GM23338 (cell line): ENCODE results near the gene PERM1. TPM values are rescaled to one million over a fixed set of nuclear protein-coding genes. Genes with fewer than 3 reads are reported as not detected.
A peak's percentile ranks its signal among the peaks of the same experiment; 100 is the strongest.
"Not testable (repeated sequence)": the region's sequence is repeated elsewhere in the genome, so short reads cannot be mapped to it uniquely, and the experiment has no call there.

Experiments used
- ATAC-seq: fragments of 200-7000 bp; cut with Tn5 transposase; 3 replicates; pipeline ENCODE4 v1.9.1; 2020
- DNase-seq: peaks from one replicate; pipeline ENCODE4 v3.0.0-alpha.2; 2015; ENCODE audit warnings: low spot score
- H2AFZ ChIP-seq: fragments of 200-600 bp; sonication (generic); 2 replicates; pipeline ENCODE4 v1.8.0; 2016; ENCODE audit warnings: antibody characterized with exemption, mild to moderate bottlenecking, moderate library complexity
- H3F3A ChIP-seq: fragments of 200-600 bp; sonication (generic); replicated peaks from 2 replicates; pipeline ENCODE4 v1.8.0; 2017; ENCODE audit warnings: antibody characterized with exemption, mixed run types, low read depth
- H3K27ac ChIP-seq: fragments of 200-600 bp; sonication (generic); 2 replicates; pipeline ENCODE4 v1.6.1; 2016; ENCODE audit warnings: low read depth
- H3K27me3 ChIP-seq: fragments of 200-600 bp; sonication (generic); 2 replicates; pipeline ENCODE4 v1.8.0; 2016; ENCODE audit warnings: mild to moderate bottlenecking, mixed run types, moderate library complexity; ENCODE audit not compliant: insufficient read depth
- H3K36me3 ChIP-seq: fragments of 200-600 bp; sonication (generic); 2 replicates; pipeline ENCODE4 v1.8.0; 2016; ENCODE audit warnings: mild to moderate bottlenecking; ENCODE audit not compliant: insufficient read depth
- H3K4me1 ChIP-seq: fragments of 200-600 bp; sonication (generic); 2 replicates; pipeline ENCODE4 v1.8.0; 2016; ENCODE audit warnings: mild to moderate bottlenecking, moderate library complexity; ENCODE audit not compliant: insufficient read depth
- H3K4me2 ChIP-seq: fragments of 200-600 bp; sonication (generic); 2 replicates; pipeline ENCODE4 v1.7.1; 2017; ENCODE audit warnings: mixed run types
- H3K4me3 ChIP-seq: fragments of 200-600 bp; sonication (generic); 2 replicates; pipeline ENCODE4 v1.6.1; 2016; ENCODE audit warnings: mixed run types
- H3K79me2 ChIP-seq: fragments of 200-600 bp; sonication (generic); replicated peaks from 2 replicates; pipeline ENCODE4 v1.8.0; 2017; ENCODE audit warnings: mild to moderate bottlenecking; ENCODE audit not compliant: insufficient read depth
- H3K9me2 ChIP-seq: fragments of 200-600 bp; sonication (generic); 2 replicates; pipeline ENCODE4 v1.8.0; 2017; ENCODE audit not compliant: insufficient read depth
- H4K20me1 ChIP-seq: fragments of 200-600 bp; sonication (generic); replicated peaks from 2 replicates; pipeline ENCODE4 v1.8.0; 2017; ENCODE audit warnings: mild to moderate bottlenecking; ENCODE audit not compliant: insufficient read depth
- H3K27ac Mint-ChIP-seq: 2 replicates; pipeline ENCODE4 v1.8.0; 2020; ENCODE audit warnings: inconsistent platforms, mild to moderate bottlenecking, moderate library complexity, mixed read lengths
- H3K27me3 Mint-ChIP-seq: 3 replicates; pipeline ENCODE4 v1.8.0; 2022; ENCODE audit warnings: low read depth, mild to moderate bottlenecking, moderate library complexity, mixed read lengths, inconsistent platforms; ENCODE audit not compliant: insufficient read depth, poor library complexity
- H3K36me3 Mint-ChIP-seq: 3 replicates; pipeline ENCODE4 v1.8.0; 2021; ENCODE audit warnings: low read depth, mild to moderate bottlenecking, inconsistent platforms, moderate library complexity, mixed read lengths
- H3K4me1 Mint-ChIP-seq: 3 replicates; pipeline ENCODE4 v1.8.0; 2020; ENCODE audit warnings: mild to moderate bottlenecking, inconsistent platforms, mixed read lengths
- H3K4me3 Mint-ChIP-seq: 3 replicates; pipeline ENCODE4 v1.8.0; 2021; ENCODE audit warnings: moderate library complexity, mild to moderate bottlenecking, inconsistent platforms, mixed read lengths
- H3K9me3 Mint-ChIP-seq: 3 replicates; pipeline ENCODE4 v1.8.0; 2020; ENCODE audit warnings: moderate library complexity, mild to moderate bottlenecking, inconsistent platforms, mixed read lengths
- CREB1 ChIP-seq: fragments of 250-450 bp; sonication (Bioruptor Pico); IDR thresholded peaks from 2 replicates; pipeline ENCODE4 v1.5.0; 2020; ENCODE audit warnings: low read depth, mild to moderate bottlenecking, moderate library complexity
- CTCF ChIP-seq, 2 experiments: fragments of 200-600 bp in 1 of 2; sonication (generic) in 1 of 2; conservative IDR thresholded peaks; 2 replicates each; pipeline versions ENCODE4 v1.5.1 to v1.6.1; 2016 to 2017; ENCODE audit warnings: antibody characterized with exemption in 2 of 2, low read depth in 2 of 2, mild to moderate bottlenecking in 2 of 2, moderate library complexity in 1 of 2
- POLR2AphosphoS5 ChIP-seq: IDR thresholded peaks from 2 replicates; pipeline ENCODE4 v1.6.1; 2016; ENCODE audit warnings: antibody characterized with exemption, low read depth
- STAT1 ChIP-seq: IDR thresholded peaks from one replicate; pipeline ENCODE4 v1.6.1; 2016; ENCODE audit warnings: antibody characterized with exemption; ENCODE audit not compliant: unreplicated experiment
- ZNF114 ChIP-seq: fragments of 250-450 bp; sonication (Bioruptor Pico); IDR thresholded peaks from 2 replicates; pipeline ENCODE4 v1.5.0; 2020; ENCODE audit warnings: mild to moderate bottlenecking, moderate library complexity
- ZNF331 ChIP-seq: fragments of 250-450 bp; sonication (Bioruptor Pico); IDR thresholded peaks from 2 replicates; pipeline ENCODE4 v1.5.0; 2020; ENCODE audit warnings: low read depth, mild to moderate bottlenecking, moderate library complexity
- ZNF462 ChIP-seq: fragments of 250-450 bp; sonication (Bioruptor Pico); IDR thresholded peaks from 2 replicates; pipeline ENCODE4 v1.5.0; 2020; ENCODE audit warnings: mild to moderate bottlenecking, moderate library complexity
- polyA plus RNA-seq: library from polyadenylated mRNA; unstranded; fragments of >200 nt; fragmentation: Nextera tagmentation; extraction: Ambion mirVana; gene quantifications from 2 replicates; pipeline ENCODE4 v1.2.1, GENCODE V29; 2016
- total RNA-seq: library from RNA; depleted of rRNA; stranded (reverse); fragments of >200 nt; shearing (Covaris generic); gene quantifications from 2 replicates; pipeline ENCODE4 v1.2.3, GENCODE V29; 2014

Gene PERM1
- total and polyA plus RNA-seq, 2 experiments from 2014 or later = 1.1 TPM; not detected in 1

- Histone ChIP-seq H3K4me3 (peak within 1 kb of the TSS; percentile 76), H3K27ac (peak within 1 kb of the TSS; percentile 63), H3F3A (peaks cover 6% of the 10 kb centered on the region), H3K9me2 (no peaks in the 10 kb centered on the region), H4K20me1 (no peaks in the 10 kb centered on the region), H3K79me2 (no peaks in the 10 kb centered on the region), H3K4me2 (peak within 1 kb of the TSS; percentile 60), H3K36me3 (no peaks in the 10 kb centered on the region), H2AFZ (peak within 1 kb of the TSS; percentile 43), H3K27me3 (peaks cover 26% of the 10 kb centered on the region; the same call in 1 of the 2 replicates), H3K4me1 (peaks cover 20% of the 10 kb centered on the region)
- DNase-seq (peak; percentile 93), ATAC-seq (peak; percentile 84)
- Mint-ChIP-seq H3K9me3 (peaks cover 3% of the 10 kb centered on the region; the same call in 1 of the 3 replicates), H3K27ac (peak within 1 kb of the TSS; percentile 92), H3K4me3 (peak within 1 kb of the TSS; percentile 82), H3K36me3 (peaks cover 2% of the 10 kb centered on the region; the same call in 2 of the 3 replicates), H3K27me3 (peaks cover 34% of the 10 kb centered on the region), H3K4me1 (peaks cover 23% of the 10 kb centered on the region; the same call in 2 of the 3 replicates)
- TF ChIP-seq CREB1 (CRISPR knock-in tag) = peak; percentile 77
- peak; percentile 61 for TF ChIP-seq POLR2AphosphoS5
- no peak for TF ChIP-seq ZNF331
These were observed 31.4 kb upstream of the PERM1 start, which contains the start of gene ISG15 for GRCh38 chr1:1013105-1013921. Gene ISG15 (plus strand): TSS chr1:1013497. CDS start chr1:1013574, 77 bp downstream.

GRCh38 chr1:1012736-1013104 lies 30.8 kb upstream of the PERM1 start:
- peaks cover 31% of the 10 kb centered on the region; the same call in 1 of the 2 replicates for H3K27me3 ChIP-seq
- peak overlapping the region; percentile 60 for H3K4me2 ChIP-seq
- H3K27ac Mint-ChIP-seq = peak overlapping the region; percentile 92
- peak overlapping the region; percentile 63 for H3K27ac ChIP-seq
- not testable (repeated sequence) for H3K36me3 Mint-ChIP-seq, ATAC-seq, H3K9me3 Mint-ChIP-seq, H3K36me3 ChIP-seq, H3K79me2 ChIP-seq, H3F3A ChIP-seq, H4K20me1 ChIP-seq, H3K9me2 ChIP-seq, DNase-seq
- H3K4me1 Mint-ChIP-seq = peaks cover 23% of the 10 kb centered on the region; the same call in 2 of the 3 replicates
- peak overlapping the region; percentile 76 for H3K4me3 ChIP-seq
- H3K4me1 ChIP-seq = peaks cover 20% of the 10 kb centered on the region
- peak overlapping the region; percentile 43 for H2AFZ ChIP-seq
- peak overlapping the region; percentile 82 for H3K4me3 Mint-ChIP-seq
- peaks cover 36% of the 10 kb centered on the region for H3K27me3 Mint-ChIP-seq

GRCh38 chr1:1011396-1011949 lies 29.6 kb upstream of the PERM1 start:
- H2AFZ ChIP-seq = no peak overlapping the region
- peaks cover 20% of the 10 kb centered on the region for H3K4me1 ChIP-seq
- no peak for ATAC-seq
- H3K4me2 ChIP-seq = no peak overlapping the region
- no peaks in the 10 kb centered on the region; the same call in 1 of the 2 replicates for H4K20me1 ChIP-seq
- peaks cover 3% of the 10 kb centered on the region; the same call in 1 of the 3 replicates for H3K9me3 Mint-ChIP-seq
- H3K27me3 ChIP-seq = peaks cover 29% of the 10 kb centered on the region; the same call in 1 of the 2 replicates
- no peak overlapping the region for H3K4me3 Mint-ChIP-seq
- H3F3A ChIP-seq = peaks cover 6% of the 10 kb centered on the region
- no peak overlapping the region for H3K27ac Mint-ChIP-seq
- H3K4me1 Mint-ChIP-seq = peaks cover 22% of the 10 kb centered on the region; the same call in 2 of the 3 replicates
- H3K79me2 ChIP-seq = no peaks in the 10 kb centered on the region
- no peaks in the 10 kb centered on the region for H3K9me2 ChIP-seq
- DNase-seq = no peak
- peaks cover 33% of the 10 kb centered on the region for H3K27me3 Mint-ChIP-seq
- H3K4me3 ChIP-seq = no peak overlapping the region
- no peaks in the 10 kb centered on the region for H3K36me3 Mint-ChIP-seq
- no peaks in the 10 kb centered on the region for H3K36me3 ChIP-seq
- H3K27ac ChIP-seq = no peak overlapping the region
- TF ChIP-seq ZNF462 (no peak), ZNF114 (CRISPR knock-in tag) (no peak), CTCF (conservative IDR thresholded peaks at IDR 0.05; ENCODE audit: low read depth in 2 of 2) (no peak), STAT1 (no peak)
